Endothelial cell (in vitro differentiated cells): Measurements from ENCODE around the gene RGPD6. TPM values are rescaled to one million over a fixed set of nuclear protein-coding genes. Genes with fewer than 3 reads are reported as not detected.
"Not testable (repeated sequence)": the region's sequence is repeated elsewhere in the genome, so short reads cannot be mapped to it uniquely, and the experiment has no call there.

Experiments
- DNase-seq: peaks from one replicate; pipeline ENCODE4 v3.0.0; 2021; ENCODE audit warnings: low spot score
- H3K27ac Mint-ChIP-seq: one replicate; pipeline ENCODE4 v1.8.0; 2021; ENCODE audit warnings: mixed read lengths, inconsistent platforms; ENCODE audit not compliant: unreplicated experiment
- H3K27me3 Mint-ChIP-seq: one replicate; pipeline ENCODE4 v1.8.0; 2021; ENCODE audit warnings: mild to moderate bottlenecking, moderate library complexity, mixed read lengths, inconsistent platforms; ENCODE audit not compliant: unreplicated experiment
- H3K36me3 Mint-ChIP-seq: one replicate; pipeline ENCODE4 v1.8.0; 2021; ENCODE audit warnings: mild to moderate bottlenecking, low read depth, mixed read lengths, inconsistent platforms; ENCODE audit not compliant: unreplicated experiment
- H3K4me1 Mint-ChIP-seq: one replicate; pipeline ENCODE4 v1.8.0; 2021; ENCODE audit warnings: mild to moderate bottlenecking, mixed read lengths, inconsistent platforms; ENCODE audit not compliant: unreplicated experiment
- H3K4me3 Mint-ChIP-seq: one replicate; pipeline ENCODE4 v1.8.0; 2021; ENCODE audit warnings: mild to moderate bottlenecking, mixed read lengths, inconsistent platforms; ENCODE audit not compliant: unreplicated experiment
- H3K9me3 Mint-ChIP-seq: one replicate; pipeline ENCODE4 v1.8.0; 2021; ENCODE audit warnings: mixed read lengths, inconsistent platforms; ENCODE audit not compliant: unreplicated experiment
- total RNA-seq: library from RNA; stranded (reverse); fragmentation: NEBNext Ultra II Directional; extraction: Animal tissue kit (Norgen Biotek cat#: 25700); gene quantifications from one replicate; pipeline ENCODE4 v1.2.1, GENCODE V29; 2021; ENCODE audit not compliant: unreplicated experiment

RGPD6 gene
- total RNA-seq, 1 donor from 2014 or later = 26.3 TPM

GRCh38 chr2:110476952-110477351 lies 100.1 kb downstream of the RGPD6 start:
- not testable (repeated sequence) for DNase-seq, H3K4me3 Mint-ChIP-seq, H3K36me3 Mint-ChIP-seq, H3K4me1 Mint-ChIP-seq, H3K9me3 Mint-ChIP-seq, H3K27ac Mint-ChIP-seq, H3K27me3 Mint-ChIP-seq

GRCh38 chr2:110475627-110476359 lies 101.2 kb downstream of the RGPD6 start:
- H3K27ac Mint-ChIP-seq, H3K4me1 Mint-ChIP-seq, H3K36me3 Mint-ChIP-seq, H3K9me3 Mint-ChIP-seq, H3K4me3 Mint-ChIP-seq, DNase-seq, H3K27me3 Mint-ChIP-seq: not testable (repeated sequence)

- DNase-seq, H3K27ac Mint-ChIP-seq, H3K4me3 Mint-ChIP-seq, H3K36me3 Mint-ChIP-seq, H3K27me3 Mint-ChIP-seq, H3K4me1 Mint-ChIP-seq, H3K9me3 Mint-ChIP-seq: not testable (repeated sequence)
These were observed 102.1 kb downstream of the RGPD6 start for GRCh38 chr2:110474898-110475297.

- not testable (repeated sequence) for H3K27ac Mint-ChIP-seq, H3K36me3 Mint-ChIP-seq, H3K4me3 Mint-ChIP-seq, H3K4me1 Mint-ChIP-seq, DNase-seq, H3K9me3 Mint-ChIP-seq, H3K27me3 Mint-ChIP-seq
These were observed 104.0 kb downstream of the RGPD6 start for GRCh38 chr2:110473059-110473358.

GRCh38 chr2:110472171-110473058 lies 104.6 kb downstream of the RGPD6 start, which contains the start of gene LIMS4:
Gene LIMS4 (minus strand): TSS chr2:110472816. CDS start chr2:110472778, 38 bp downstream.
- H3K27me3 Mint-ChIP-seq, DNase-seq: not testable (repeated sequence)

GRCh38 chr2:110468921-110469320 lies 108.1 kb downstream of the RGPD6 start:
- H3K27me3 Mint-ChIP-seq, H3K4me3 Mint-ChIP-seq, H3K27ac Mint-ChIP-seq, H3K36me3 Mint-ChIP-seq, DNase-seq, H3K4me1 Mint-ChIP-seq, H3K9me3 Mint-ChIP-seq: not testable (repeated sequence)

More at GRCh38 chr2:110472171-110473058, 104.6 kb downstream of the RGPD6 start, which contains the start of gene LIMS4:
- H3K36me3 Mint-ChIP-seq, H3K4me3 Mint-ChIP-seq, H3K9me3 Mint-ChIP-seq, H3K4me1 Mint-ChIP-seq, H3K27ac Mint-ChIP-seq: not testable (repeated sequence)

GRCh38 chr2:110465312-110465711 lies 111.7 kb downstream of the RGPD6 start:
- DNase-seq, H3K4me3 Mint-ChIP-seq, H3K27me3 Mint-ChIP-seq, H3K4me1 Mint-ChIP-seq, H3K9me3 Mint-ChIP-seq, H3K36me3 Mint-ChIP-seq, H3K27ac Mint-ChIP-seq: not testable (repeated sequence)

Other genes with a start within 250 kb of the RGPD6 start
- gene LIMS4, start 104.4 kb downstream of the RGPD6 start, total RNA-seq = 10.1 TPM
- 12.5 TPM for gene BUB1, start 100.8 kb upstream of the RGPD6 start, total RNA-seq
- gene ACOXL, start 155.4 kb upstream of the RGPD6 start, total RNA-seq = 0.44 TPM